GM21723 (cell line): Measurements from ENCODE around the gene RTN1.

Experiments used
- ATAC-seq: cut with Tn5 transposase; IDR thresholded peaks from one replicate; pipeline ENCODE4 v1.9.1; 2021; ENCODE audit warnings: mild to moderate bottlenecking, moderate library complexity; ENCODE audit not compliant: unreplicated experiment

RTN1 gene

DNA sequence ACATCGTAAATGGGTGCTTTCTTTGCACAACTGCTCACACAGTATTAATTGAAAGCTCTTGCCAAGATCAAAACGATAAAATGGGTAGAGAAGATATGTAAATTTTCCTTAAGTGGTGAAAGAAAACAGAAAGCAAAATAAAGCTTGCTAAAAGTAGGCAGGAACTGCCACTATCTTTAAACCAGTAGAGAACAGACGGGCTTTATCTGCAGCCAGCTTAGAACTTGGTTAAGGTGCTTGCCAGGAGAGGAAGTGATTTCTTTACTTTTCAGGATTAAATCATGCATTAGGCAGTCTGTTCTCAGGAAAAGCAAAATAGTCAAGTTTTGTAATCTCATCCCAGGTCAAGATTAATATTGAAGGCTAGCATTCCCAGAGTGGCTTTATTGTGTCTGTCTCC, 237.1 kb downstream of the RTN1 start:
- no peak for ATAC-seq

DNA sequence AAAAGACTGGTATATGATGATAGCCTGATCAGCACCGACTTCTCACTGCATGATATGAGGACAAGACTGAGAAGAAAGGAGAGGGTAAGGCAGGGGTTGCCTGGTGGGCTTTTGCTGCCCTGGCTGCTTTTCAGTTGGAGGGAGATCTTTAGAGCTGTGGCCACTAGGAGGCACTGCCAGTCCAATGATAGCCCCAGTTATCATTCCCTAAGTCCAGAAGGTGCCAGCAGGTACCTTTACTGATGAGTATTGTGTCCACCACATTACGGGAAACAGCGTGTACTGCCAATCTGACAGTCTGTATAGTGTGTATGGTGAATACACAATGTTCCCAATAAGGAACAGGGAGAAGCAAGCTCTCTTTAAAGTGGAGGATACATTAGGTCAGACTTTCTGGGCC, 238.2 kb downstream of the RTN1 start:
- no peak for ATAC-seq

DNA sequence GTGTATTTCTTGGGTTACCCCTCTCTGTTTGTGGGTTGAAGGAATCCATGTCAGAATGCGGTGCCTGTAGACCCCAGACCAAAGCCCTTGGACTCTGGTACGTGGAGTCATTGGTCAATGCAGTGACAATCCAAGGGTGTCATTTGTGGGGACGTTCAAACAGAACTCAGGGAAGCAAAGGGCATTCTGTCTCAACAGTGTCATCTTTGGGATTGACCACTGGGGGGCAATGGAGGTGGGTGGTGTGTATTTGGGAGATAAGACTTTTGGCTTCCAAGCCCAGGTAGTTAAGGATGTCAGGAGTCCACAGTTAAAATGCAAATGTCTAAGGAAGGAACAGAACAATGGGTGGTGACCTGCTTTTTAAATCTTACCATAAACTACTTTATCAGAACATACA, 239.3 kb downstream of the RTN1 start:
- no peak for ATAC-seq

DNA sequence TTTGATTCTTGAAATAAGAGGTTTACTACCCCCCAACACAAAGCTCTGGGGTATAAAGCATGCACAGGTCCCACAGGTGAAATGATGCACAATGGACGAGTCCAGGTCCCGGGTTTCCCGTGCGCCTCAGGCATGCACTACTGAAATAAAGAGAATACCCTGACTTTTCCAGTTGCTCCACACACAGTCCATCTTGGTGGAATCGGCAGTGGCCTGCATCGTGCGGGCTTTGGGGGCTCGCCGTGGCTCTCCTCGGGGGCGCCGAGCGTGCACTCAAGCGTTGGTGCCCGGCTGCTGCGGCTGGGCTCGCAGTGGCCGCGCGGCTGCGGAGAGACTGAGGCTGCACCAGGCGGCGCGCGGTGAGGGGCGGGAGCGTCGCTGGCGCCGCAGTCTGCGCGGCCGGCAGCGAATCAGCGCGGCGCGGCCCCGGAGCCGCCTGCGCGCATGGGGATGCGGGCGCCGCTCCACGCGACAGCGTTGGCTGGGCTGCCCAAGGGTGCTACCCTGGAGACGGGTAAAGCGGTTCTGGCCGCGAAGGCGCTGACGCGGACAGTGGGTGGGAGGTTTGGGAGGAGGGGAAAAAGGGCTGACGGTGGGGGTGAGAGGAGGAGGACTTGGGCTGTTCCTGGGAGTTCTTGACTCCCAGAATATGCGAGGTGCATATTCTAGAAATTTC, 240.2 kb downstream of the RTN1 start:
- no peak for ATAC-seq

DNA sequence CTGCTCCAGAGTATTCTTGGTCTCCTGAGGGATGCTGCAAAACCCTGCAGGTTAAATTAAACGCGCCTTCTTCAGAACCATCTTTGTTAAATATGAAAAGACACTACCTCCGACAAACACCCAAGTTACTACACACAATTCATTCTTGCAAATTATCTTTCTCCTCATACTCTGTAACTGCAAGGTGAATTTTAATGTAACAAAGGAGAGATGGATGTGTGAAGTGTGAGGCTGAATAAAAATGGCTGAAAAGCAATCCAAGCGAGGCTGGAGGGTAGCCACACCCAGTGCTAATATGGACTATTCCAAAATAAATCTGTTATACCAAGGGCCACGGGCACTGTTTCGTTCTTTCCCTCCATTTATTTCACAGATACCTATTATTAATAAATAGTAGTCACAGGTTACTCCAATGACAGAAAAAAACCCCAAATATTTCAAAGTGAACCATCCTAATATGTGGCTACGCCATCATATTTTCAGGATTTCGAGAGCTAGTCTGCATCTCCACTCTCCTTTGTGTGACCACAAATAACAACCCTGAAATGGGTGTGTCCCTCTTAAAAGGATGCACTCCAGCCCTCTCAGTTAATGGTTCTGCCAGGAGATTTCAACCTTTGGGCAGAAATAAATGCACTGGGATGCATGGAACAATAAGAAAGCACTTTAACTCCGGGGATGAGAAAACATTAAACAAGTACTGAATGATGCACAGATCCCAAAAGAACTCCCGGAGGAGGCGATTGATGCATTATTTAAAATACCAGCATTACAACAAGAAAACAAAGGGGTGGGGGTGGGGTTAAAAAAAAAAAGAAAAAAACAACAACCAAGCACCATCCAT, 240.9 kb downstream of the RTN1 start:
- no peak for ATAC-seq

DNA sequence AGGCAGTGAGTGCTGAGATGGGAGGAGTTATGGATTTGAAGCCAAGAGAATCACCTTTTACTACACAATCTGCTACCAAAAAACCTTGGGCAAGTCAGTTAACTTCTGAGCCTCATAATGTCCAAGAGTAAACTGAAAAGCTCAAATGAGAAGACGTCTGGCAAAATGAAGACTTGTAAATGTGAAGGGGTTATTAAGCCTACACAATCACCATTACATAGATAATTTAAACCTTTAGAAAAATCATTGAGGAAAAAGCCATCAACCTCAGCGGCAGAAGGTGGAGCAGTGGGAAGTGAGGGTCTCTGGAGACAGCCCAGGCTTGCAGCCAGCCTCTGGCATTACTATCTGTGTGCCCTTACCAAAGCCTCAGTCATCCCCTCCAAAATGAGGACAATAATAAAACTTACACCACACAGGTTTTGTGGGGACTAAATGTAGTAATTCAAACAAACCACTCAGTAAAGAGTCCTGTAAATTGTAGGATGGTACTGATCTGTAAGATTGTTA, 243.5 kb downstream of the RTN1 start:
- no peak for ATAC-seq

DNA sequence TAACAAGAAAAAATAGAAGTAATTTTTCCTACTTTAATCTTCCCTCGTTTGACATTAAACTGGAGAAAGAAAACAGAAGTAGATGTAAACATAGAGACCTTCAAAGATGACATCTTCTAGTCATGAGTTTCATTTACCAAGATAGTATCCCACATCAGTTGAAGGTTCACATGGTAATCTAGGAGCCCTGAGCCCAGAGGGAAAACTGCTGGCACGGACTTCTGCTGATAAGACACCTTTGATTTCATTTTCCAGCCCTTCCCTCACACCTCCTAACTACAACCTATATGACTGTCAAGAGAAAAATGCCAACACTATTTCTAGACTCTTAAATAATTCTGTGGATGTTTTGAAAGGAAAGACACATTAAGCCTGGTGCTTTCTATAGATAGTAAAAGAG, 247.9 kb downstream of the RTN1 start:
- no peak for ATAC-seq

DNA sequence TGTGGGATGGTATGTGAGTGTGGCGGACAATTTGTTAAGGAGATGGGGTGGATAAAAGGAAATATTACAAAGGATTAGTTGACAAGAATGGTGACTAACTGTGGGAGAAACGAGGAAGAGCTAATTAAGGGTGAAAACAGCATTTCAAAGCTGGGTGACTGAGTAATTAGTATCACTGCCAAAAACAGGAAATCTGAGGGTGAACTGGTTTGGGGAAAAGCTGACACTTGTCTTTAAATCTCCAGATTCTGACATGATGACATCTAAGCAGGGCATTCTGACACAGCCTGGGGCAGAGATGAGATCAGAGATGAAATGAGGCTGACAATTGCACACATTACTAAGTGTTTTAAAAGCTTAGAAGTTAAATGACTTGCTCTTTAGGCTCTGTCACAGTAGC, 251.5 kb downstream of the RTN1 start:
- no peak for ATAC-seq

DNA sequence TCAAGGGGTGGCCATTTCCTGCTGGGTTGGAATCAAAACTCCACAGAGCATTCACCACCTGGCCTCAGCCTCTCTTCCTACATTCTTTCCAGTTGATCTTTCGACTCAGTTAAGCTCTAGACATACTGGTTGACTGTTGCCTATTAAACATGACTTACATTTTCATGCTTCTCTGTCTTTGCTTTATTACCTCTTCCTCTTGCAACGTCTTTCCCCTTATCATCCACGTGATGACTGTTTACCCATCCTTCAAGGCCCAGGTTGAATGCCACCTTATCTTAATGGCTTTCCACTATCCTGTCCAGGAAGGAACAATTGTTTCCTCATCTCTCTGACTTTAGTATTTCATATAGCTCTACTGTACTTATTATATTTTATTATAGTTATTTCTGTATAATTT, 269.5 kb downstream of the RTN1 start:
- no peak for ATAC-seq

DNA sequence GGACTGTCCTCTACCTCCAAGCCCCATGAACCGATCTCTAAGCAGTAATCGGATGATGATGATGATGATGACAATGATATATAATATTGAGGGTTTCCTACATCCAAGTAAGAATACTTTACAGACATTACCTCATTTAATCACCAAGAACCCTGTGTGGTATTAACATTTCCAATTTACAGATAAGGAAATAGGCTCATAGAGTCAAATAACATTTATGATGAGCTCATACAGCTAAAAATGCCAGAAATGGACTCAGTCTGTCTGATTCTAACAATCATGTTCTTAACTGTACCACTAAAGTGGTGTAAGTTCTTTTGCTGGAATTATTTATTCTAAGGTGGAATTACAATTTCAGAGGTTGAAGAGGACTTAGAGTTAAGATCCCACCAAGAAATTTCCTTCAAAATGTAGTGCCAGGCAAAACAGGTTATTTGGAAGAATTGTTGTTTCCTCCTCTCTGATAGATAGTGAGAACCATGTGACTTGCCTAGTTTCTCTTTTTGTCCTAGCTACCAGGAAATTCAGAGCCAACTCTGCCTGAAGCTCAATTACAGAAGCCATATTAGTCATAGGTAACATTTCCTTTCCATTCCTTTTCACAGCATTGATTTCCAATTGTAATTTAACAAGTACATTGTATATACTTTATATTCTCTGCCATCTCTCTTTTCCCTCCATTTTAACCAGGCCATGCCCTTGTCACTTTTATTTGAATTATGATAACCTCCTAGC, 270.2 kb downstream of the RTN1 start:
- ATAC-seq = no peak

DNA sequence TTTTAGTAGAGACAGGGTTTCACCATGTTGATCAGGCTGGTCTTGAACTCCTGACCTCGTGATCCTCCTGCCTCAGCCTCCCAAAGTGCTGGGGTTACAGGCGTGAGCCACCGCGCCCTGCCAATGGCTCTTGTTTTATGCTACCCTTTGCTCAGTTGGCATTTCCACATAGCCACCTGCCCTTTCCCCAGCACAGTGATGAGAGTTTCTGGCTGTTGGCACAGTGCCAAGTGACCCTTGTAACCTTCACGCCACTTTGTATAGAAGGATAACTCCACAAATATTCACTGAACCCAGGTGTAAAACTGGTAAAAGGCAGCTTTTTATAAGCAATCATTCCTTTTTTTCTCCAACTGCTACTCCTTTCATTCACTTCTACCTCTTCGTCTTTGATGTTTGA, 275.5 kb downstream of the RTN1 start:
- no peak for ATAC-seq

DNA sequence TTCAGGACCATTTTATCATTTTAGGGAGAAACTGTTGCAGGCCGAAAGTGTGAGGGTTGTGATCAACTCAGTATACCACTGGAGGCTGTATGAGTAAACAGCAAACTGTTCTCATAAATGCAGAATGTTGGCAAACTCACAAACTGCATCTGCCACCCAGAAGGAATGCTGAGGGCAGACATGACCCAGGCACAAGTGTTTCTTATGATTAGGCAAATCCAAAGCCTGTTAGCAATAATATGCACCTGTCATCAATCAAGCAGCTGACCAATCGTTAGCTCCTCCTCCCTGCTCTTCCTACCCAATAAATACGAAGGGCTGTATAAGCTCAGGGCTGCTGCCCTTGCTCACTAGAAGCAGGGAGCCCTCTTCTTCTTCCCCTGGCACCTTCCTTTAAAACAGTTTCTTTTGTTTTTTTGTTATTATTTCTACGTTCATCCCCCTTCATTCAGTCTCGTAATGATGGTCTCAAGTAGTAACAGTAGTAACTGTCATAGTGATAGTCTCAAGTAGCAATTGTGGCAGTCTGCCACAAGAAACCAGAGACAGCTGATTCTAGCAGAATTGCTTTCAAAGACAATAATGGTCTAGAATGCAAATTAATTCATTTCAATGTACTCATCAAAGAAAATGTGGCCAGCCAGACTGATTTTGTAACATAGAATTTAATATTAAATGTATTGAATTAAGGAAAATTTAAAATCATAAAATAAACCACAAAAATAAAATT, 278.8 kb downstream of the RTN1 start:
- ATAC-seq = no peak

DNA sequence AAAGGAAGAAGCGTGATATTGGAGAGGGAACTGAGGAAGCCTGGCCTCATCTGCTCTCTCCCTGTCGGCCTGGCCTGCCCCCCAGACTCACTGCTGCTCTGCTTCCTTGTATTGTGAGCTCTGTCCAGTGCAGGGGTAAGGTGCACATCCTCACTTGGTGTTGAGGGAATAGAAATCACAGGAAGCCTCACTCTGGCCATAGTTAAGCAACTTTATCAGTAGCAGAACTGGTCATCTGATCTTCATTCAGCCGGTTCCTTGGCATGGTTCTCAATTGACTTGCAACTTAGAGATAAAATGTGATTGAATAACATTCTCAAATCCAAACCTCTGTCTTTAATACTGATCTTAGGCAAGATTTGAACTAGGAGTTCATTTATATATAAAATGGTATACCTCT, 282.5 kb downstream of the RTN1 start:
- no peak for ATAC-seq

DNA sequence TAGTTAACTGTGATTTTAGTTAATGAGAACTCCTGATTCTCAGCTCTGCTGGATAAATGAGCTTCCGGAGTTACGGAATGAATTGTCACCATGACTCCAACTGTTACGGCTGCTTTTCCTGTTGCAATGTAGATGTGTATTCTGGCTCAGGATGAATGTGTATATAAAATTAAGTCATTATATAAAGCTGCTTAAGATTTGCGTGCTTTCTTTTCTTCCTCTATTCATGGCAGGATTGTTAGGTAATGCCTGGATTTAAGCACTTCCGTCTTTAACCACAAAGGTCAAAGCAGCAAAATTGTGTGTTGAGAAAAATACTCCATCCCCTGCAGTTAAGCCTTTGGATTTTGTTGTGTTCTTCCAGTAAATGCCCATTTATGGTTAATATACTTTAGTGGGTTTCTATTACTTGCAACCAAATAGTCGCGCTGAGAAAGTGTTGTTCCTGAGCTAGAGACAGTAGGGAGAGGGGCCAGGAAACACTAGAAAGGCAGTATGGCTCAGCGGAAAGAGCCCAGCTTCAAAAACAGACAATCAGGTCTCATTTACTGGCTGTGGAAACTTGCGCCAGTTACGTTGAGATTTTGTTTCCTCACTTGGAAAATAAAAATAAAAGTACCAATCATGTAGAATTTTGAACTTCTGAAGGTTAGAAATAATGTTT, 284.6 kb downstream of the RTN1 start:
- no peak for ATAC-seq

DNA sequence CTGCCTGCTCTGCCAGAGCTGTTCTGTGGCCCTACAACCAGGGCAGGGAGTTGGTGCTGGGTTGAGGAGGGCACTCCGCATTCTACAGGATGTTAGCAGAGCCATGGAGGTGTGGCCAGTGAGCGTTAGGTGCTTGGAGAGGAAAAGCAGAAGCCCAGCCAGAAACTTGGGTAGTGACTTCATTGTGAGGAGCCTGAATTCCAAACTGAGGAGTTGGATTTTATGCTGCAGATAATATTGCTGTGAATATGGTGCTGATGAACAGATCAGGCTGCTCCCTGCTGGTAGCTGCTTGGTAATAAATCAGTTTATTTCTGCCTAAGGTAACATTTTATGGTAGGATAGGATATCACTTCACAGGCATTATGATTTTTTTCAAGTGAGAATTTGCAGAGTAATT, 286.8 kb downstream of the RTN1 start:
- no peak for ATAC-seq

DNA sequence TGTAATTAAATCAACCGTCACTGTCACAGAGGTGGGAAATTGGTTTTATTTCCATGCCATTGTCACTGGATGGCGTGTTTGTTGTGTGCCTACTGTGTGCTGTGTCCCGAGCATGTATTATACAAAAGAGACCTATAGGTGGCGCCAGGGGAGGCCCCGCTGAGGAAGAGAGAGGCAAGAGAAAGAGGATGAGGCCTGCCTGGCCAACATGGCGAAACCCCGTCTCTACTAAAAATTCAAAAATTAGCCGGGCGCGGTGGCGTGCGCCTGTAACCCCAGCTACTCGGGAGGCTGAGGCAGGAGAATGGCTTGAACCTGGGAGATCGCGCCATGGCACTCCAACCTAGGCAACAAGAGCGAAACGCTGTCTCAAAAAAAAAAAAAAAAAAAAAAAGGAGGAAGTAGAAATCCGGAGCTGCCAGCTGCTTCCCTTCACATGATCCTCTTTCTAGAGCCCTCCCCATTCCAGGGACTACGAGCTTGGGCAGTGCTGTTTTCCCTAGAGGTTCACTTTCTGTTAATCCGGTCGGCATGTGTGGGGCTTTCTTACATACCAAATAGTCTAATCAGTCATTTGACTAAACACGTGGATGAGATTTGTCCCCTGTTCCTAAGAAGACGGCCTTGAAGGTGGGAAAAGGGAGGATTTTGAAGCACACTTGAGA, 287.6 kb downstream of the RTN1 start:
- no peak for ATAC-seq

DNA sequence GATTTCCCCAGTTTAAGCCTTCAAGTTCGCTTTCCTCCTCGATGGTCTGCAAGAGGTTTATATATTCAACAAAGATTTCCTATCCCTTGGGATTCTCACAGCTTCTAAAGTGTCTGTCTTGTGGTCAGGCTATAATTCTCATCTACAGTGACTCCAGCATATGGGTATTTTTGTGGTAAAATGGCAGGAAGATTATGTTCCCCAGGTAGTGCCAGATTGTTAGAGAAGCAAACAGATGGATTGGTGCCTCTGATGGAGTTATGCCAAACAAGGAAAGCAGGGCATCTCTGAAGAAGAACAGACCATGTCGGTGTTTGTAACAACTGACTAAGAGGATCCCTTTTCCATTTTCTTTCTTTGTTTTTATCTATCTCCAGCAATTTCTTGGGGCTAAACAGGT, 288.4 kb downstream of the RTN1 start:
- no peak for ATAC-seq

DNA sequence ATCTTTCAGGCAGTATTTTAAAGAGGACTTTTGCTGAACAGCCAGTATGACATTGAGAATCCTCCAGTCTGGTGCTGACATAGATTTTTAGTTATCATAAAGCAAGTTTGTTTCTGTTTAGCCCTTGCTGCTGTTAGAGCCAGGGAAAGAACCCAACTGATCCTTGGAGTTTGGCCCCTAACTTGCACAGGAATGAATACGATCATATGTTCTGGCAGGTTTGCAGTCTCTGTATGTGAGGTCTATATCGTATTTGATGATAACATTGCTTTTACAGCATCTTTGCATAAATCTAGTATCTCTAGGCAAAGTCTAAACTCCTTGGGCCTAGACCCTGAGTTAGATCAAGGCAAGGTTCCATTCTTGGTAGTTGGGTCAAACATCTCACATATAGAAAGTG, 289.7 kb downstream of the RTN1 start:
- ATAC-seq = no peak

DNA sequence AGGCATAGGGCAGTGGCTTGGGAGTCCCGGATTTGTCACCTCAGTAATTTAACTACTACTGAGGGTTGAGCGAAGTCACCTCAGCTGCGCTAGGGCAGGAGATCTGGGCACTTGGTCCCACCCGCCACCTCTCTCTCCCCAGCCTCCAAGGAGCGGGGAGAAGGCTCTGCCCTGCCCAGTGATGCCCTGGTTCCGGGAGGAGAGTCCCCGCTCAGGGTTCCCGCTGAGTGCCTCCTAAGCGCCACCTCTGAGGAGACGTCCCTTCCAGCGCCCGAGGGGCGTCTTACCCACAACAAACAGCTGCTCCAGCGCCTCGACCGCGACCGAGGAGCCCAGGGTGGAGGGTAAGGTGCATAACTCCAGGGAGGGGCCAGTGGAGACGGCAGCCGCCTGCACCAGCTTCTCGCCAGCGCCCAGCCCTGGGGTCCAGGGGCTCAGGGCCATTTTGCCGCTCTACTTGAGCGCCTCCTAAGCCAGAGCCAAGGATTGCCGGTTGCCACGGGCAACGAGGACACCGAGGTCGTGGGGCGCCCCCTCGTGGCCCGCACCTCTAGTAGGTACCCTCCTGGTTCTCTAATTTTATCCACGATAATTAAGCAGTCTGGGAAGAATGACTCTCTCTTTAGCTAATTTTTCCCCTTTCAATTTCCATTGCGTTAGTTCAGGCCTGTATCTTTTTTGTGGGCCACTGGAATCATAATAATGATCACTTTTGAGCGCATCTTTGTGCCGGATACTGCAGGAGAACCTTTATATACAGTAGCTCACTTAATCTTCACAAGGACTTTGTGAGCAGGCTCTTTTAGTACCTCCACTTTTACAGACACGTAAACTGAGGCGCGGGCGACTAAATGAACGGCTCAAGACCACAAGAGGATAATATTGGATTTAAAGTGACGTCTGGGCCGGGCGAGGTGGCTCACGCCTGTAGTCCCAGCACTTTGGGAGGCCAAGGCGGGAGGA, 294.0 kb downstream of the RTN1 start, which contains the start of gene CCDC175:
CCDC175 (minus strand) TSS at position 481 of the 963 bp plus-strand sequence; CDS start at position 444, 37 bp downstream.
- peak; percentile 99 for ATAC-seq
